B cell (primary cell): ENCODE measurements around the gene ADSS1. TPM values are rescaled to one million over a fixed set of nuclear protein-coding genes. Genes with fewer than 3 reads are reported as not detected.
"Not testable (repeated sequence)": the region's sequence is repeated elsewhere in the genome, so short reads cannot be mapped to it uniquely, and the experiment has no call there.

Source experiments
- ATAC-seq: fragments of 200-7000 bp; cut with Tn5 transposase; one replicate; pipeline ENCODE4 v1.10.0; 2021; ENCODE audit warnings: low read depth, mild to moderate bottlenecking, moderate number of reproducible peaks, moderate library complexity
- CTCF ChIA-PET: fragments of 350-600 bp; sonication (Branson Sonifier 250); formaldehyde crosslinking; loops from one replicate; lab custom pipeline; 2021; ENCODE audit warnings: antibody characterized with exemption, inconsistent platforms; lab: Charles Lee
- POLR2A ChIA-PET: fragments of 350-600 bp; sonication (Branson Sonifier 250); formaldehyde crosslinking; loops from one replicate; lab custom pipeline; 2021; ENCODE audit warnings: antibody characterized with exemption; lab: Charles Lee
- DNase-seq: peaks from one replicate; pipeline ENCODE4 v3.0.0; 2013
- H2AFZ ChIP-seq: 2 replicates; pipeline ENCODE4 v1.6.1; 2012; ENCODE audit warnings: mild to moderate bottlenecking, low read depth, low read length; ENCODE audit not compliant: insufficient read depth, poor library complexity, severe bottlenecking
- H3K27ac ChIP-seq, 2 donors: 1 replicate in 1 of 2; 2 replicates in 1 of 2; pipeline ENCODE4 v1.5.1; 2012 to 2013; ENCODE audit warnings: low read length in 2 of 2, mild to moderate bottlenecking in 2 of 2, moderate library complexity in 1 of 2
- H3K27me3 ChIP-seq, 4 experiments: fragments of 200-600 bp in 1 of 4; sonication (generic) in 1 of 4; replicated peaks in 1 of 4; 1 replicate in 2 of 4; 2 replicates in 2 of 4; pipeline versions ENCODE4 v1.6.1 to v1.7.0; 2013 to 2016; ENCODE audit warnings: low read length in 3 of 4, mild to moderate bottlenecking in 2 of 4, mixed read lengths in 1 of 4, moderate library complexity in 1 of 4; ENCODE audit not compliant: insufficient read depth in 4 of 4, control insufficient read depth in 3 of 4; ENCODE audit errors: control extremely low read depth in 1 of 4
- H3K36me3 ChIP-seq, 2 experiments: replicated peaks in 1 of 2; 1 replicate in 1 of 2; 2 replicates in 1 of 2; pipeline versions ENCODE4 v1.6.1 to v1.7.1; 2013; ENCODE audit warnings: low read length in 1 of 2; ENCODE audit not compliant: insufficient read depth in 2 of 2, control insufficient read depth in 1 of 2; ENCODE audit errors: control extremely low read depth in 1 of 2, extremely low read depth in 1 of 2
- H3K4me1 ChIP-seq, 2 donors: fragments of 200-600 bp in 1 of 2; sonication (generic) in 1 of 2; 1 replicate in 1 of 2; 2 replicates in 1 of 2; pipeline versions ENCODE4 v1.5.1 to v1.6.1; 2013 to 2017; ENCODE audit warnings: low read length in 2 of 2; ENCODE audit not compliant: control insufficient read depth in 2 of 2, insufficient read depth in 2 of 2
- H3K4me2 ChIP-seq: replicated peaks from 2 replicates; pipeline ENCODE3; 2012; ENCODE audit warnings: mild to moderate bottlenecking, low read depth, low read length; ENCODE audit not compliant: poor library complexity, severe bottlenecking
- H3K4me3 ChIP-seq, 5 experiments: fragments of 200-600 bp in 1 of 5; sonication (generic) in 1 of 5; 1 replicate in 3 of 5; 2 replicates in 2 of 5; pipeline versions ENCODE4 v1.5.1 to v1.7.0; 2011 to 2016; ENCODE audit warnings: low read length in 4 of 5, mild to moderate bottlenecking in 4 of 5, low read depth in 2 of 5, control low read depth in 1 of 5, moderate library complexity in 1 of 5; ENCODE audit not compliant: insufficient read depth in 1 of 5; ENCODE audit errors: control extremely low read depth in 1 of 5, extremely low read depth in 1 of 5
- H3K79me2 ChIP-seq: fragments of 200-600 bp; sonication (generic); one replicate; pipeline ENCODE4 v1.6.0; 2016; ENCODE audit warnings: low read length; ENCODE audit not compliant: control insufficient read depth, insufficient read depth
- H3K9ac ChIP-seq: fragments of 200-600 bp; sonication (generic); 2 replicates; pipeline ENCODE4 v1.6.1; 2017; ENCODE audit warnings: mild to moderate bottlenecking, low read length, moderate library complexity
- H3K9me3 ChIP-seq, 3 donors: one replicate each; pipeline versions ENCODE4 v1.6.1 to v1.7.1; 2013; ENCODE audit warnings: low read length in 2 of 3; ENCODE audit not compliant: control insufficient read depth in 2 of 3, insufficient read depth in 1 of 3; ENCODE audit errors: control extremely low read depth in 1 of 3
- H4K20me1 ChIP-seq: 2 replicates; pipeline ENCODE4 v1.6.0; 2012; ENCODE audit warnings: mild to moderate bottlenecking, low read length; ENCODE audit not compliant: insufficient read depth, control insufficient read depth, poor library complexity, severe bottlenecking
- H3K27ac Mint-ChIP-seq: one replicate; pipeline ENCODE4 v1.8.0; 2021; ENCODE audit warnings: mixed read lengths
- H3K27me3 Mint-ChIP-seq: one replicate; pipeline ENCODE4 v1.8.0; 2021; ENCODE audit warnings: mixed read lengths
- H3K4me1 Mint-ChIP-seq: one replicate; pipeline ENCODE4 v1.8.0; 2021; ENCODE audit warnings: mixed read lengths
- H3K4me3 Mint-ChIP-seq: one replicate; pipeline ENCODE4 v1.8.0; 2021; ENCODE audit warnings: mixed read lengths
- H3K9me3 Mint-ChIP-seq: one replicate; pipeline ENCODE4 v1.8.0; 2022; ENCODE audit warnings: mixed read lengths; ENCODE audit not compliant: insufficient read depth
- CTCF ChIP-seq: fragments of 200-600 bp; IDR thresholded peaks from one replicate; pipeline ENCODE4 v1.8.0; 2022; ENCODE audit warnings: antibody characterized with exemption, mild to moderate bottlenecking
- EZH2 ChIP-seq: IDR thresholded peaks from 2 replicates; pipeline ENCODE4 v1.6.1; 2012; ENCODE audit warnings: borderline replicate concordance, low read depth, mild to moderate bottlenecking, moderate library complexity, low read length; ENCODE audit not compliant: insufficient read depth, poor library complexity, severe bottlenecking
- WGBS: methylation state at CpG from one replicate; pipeline ENCODE4 v1.1.5; 2013; ENCODE audit warnings: missing lambda C conversion rate; ENCODE audit not compliant: insufficient coverage; 5-methylcytosine and 5-hydroxymethylcytosine counted together
- intact Hi-C: fragments of 100-400 bp; cut with micrococcal nuclease; formaldehyde crosslinking; loops from one replicate; pipeline ENCODE4 v1.10.0; 2022
- polyA plus RNA-seq: library from polyadenylated mRNA; depleted of rRNA; stranded (reverse); fragments of >200 nt; gene quantifications from 2 replicates; pipeline ENCODE4 v1.2.3, GENCODE V29; 2012
- total RNA-seq, 2 donors: library from RNA; stranded (reverse); fragments of 120-200 nt in 1 of 2; gene quantifications; 1 replicate in 1 of 2; 2 replicates in 1 of 2; pipeline versions ENCODE4 v1.2.3 to v1.2.4, GENCODE V29; 2013 to 2022

Gene ADSS1
- total and polyA plus RNA-seq, 2 donors (not counting 1 experiment from before 2014, with no cell fraction given) = 0.33 to 1.7 TPM

- H3K27me3 Mint-ChIP-seq, CTCF ChIA-PET, H3K9ac ChIP-seq, H3K9me3 ChIP-seq, H3K4me2 ChIP-seq, intact Hi-C loops, DNase-seq, H3K4me1 ChIP-seq, H3K27ac ChIP-seq, H4K20me1 ChIP-seq, ATAC-seq, H3K36me3 ChIP-seq, H3K27ac Mint-ChIP-seq, H2AFZ ChIP-seq, H3K9me3 Mint-ChIP-seq, H3K79me2 ChIP-seq, H3K4me3 Mint-ChIP-seq, H3K4me3 ChIP-seq, H3K4me1 Mint-ChIP-seq, H3K27me3 ChIP-seq: not testable (repeated sequence)
- POLR2A ChIA-PET = interaction anchor here (0.5 kb wide), 1 partner anchor 24 kb away, joined by 5 read pairs; the partner anchor contains the start of gene SIVA1
- WGBS = 94% methylated on average over 8 of the region's 73 CpGs
Observed at GRCh38 chr14:104729176-104729834, 5.3 kb downstream of the ADSS1 start.

DNA sequence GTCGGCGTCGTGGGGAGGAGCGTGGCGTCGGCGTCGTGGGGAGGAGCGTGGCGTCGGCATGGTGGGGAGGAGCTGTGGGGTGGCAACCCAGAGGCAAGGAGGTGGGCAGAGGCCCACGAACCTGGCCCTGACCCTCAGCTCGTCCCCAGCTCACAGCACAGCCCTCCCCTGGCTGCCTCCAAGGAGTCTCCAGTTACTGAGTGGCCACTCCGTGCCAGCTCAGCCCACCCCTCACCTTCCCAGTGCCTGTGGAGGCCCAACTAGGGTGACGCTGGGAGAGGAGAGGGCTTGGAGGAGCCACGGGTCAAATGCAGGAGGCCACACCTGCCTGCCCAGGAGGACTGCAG, 5.8 kb downstream of the ADSS1 start:
- TF ChIP-seq CTCF (no peak), EZH2 (no peak)
- Mint-ChIP-seq H3K4me1 (peaks cover 3% of the 10 kb centered on the region), H3K27me3 (peaks cover 8% of the 10 kb centered on the region), H3K9me3 (no peaks in the 10 kb centered on the region), H3K27ac (no peak overlapping the region), H3K4me3 (no peak overlapping the region)
- no peak overlapping the region for H2AFZ ChIP-seq
- H3K36me3 ChIP-seq = no peaks in the 10 kb centered on the region
- 99% methylated on average over 14 of the region's 16 CpGs for WGBS
- H4K20me1 ChIP-seq = no peaks in the 10 kb centered on the region
- POLR2A ChIA-PET = interaction anchor here (0.5 kb wide), 1 partner anchor 23 kb away, joined by 5 read pairs; the partner anchor contains the start of gene SIVA1
- H3K9me3 ChIP-seq = no peaks in the 10 kb centered on the region
- H3K4me1 ChIP-seq = peaks cover under 1 to 2% of the 10 kb centered on the region in 2 donors
- peaks cover 0 to 6% (median 3%) of the 10 kb centered on the region in 4 experiments for H3K27me3 ChIP-seq
- CTCF ChIA-PET = no interaction called here
- no peaks in the 10 kb centered on the region for H3K79me2 ChIP-seq
- H3K4me3 ChIP-seq = no peak overlapping the region
- no peak overlapping the region for H3K4me2 ChIP-seq
- no peak overlapping the region for H3K27ac ChIP-seq
- no peak overlapping the region for H3K9ac ChIP-seq
- intact Hi-C loops = no loop called here
- ATAC-seq (no peak), DNase-seq (no peak)
